Peyer's patch (tissue), 4 donors: ENCODE results near the gene CPXM2.

ENCODE experiments used
- POLR2A ChIP-seq, 2 donors: fragments of 450-650 bp; IDR thresholded peaks; one replicate each; pipeline ENCODE4 v1.5.1; 2017; ENCODE audit warnings: antibody characterized with exemption in 2 of 2, mild to moderate bottlenecking in 2 of 2, moderate library complexity in 2 of 2
- TF ChIP-seq, protein P1 (sequence below), 6 experiments: fragments of 450-650 bp in 4 of 6; fragments of 200-600 bp in 2 of 6; sonication (generic) in 1 of 6; IDR thresholded peaks; one replicate each; pipeline ENCODE4 v1.5.1; 2017 to 2019; ENCODE audit warnings: antibody characterized with exemption in 6 of 6, mild to moderate bottlenecking in 3 of 6, moderate library complexity in 1 of 6

DNA sequence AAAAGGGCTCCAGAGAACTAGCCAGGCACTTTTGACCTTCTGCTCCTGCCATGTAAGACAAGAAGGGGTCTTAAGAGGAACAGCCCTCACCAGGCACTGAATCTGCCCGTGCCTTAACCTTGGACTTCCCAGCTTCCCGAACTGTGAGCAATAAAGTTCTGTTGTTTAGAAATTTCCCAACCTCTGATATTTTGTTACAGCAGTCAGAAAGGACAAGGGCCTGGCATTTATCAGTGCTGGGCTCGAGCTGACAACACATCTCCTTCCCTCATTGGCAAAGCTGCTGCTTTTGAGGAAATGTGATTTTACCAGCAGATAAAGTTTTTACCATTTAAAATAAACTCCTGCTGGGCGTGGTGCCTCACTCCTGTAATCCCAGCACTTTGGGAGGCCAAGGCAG, 122.0 kb downstream of the CPXM2 start:
- TF ChIP-seq, protein P1, sequence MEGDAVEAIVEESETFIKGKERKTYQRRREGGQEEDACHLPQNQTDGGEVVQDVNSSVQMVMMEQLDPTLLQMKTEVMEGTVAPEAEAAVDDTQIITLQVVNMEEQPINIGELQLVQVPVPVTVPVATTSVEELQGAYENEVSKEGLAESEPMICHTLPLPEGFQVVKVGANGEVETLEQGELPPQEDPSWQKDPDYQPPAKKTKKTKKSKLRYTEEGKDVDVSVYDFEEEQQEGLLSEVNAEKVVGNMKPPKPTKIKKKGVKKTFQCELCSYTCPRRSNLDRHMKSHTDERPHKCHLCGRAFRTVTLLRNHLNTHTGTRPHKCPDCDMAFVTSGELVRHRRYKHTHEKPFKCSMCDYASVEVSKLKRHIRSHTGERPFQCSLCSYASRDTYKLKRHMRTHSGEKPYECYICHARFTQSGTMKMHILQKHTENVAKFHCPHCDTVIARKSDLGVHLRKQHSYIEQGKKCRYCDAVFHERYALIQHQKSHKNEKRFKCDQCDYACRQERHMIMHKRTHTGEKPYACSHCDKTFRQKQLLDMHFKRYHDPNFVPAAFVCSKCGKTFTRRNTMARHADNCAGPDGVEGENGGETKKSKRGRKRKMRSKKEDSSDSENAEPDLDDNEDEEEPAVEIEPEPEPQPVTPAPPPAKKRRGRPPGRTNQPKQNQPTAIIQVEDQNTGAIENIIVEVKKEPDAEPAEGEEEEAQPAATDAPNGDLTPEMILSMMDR (IDR thresholded peaks at IDR 0.05): no peak
- no peak for TF ChIP-seq POLR2A (IDR thresholded peaks at IDR 0.05)
